Measurements from ENCODE around the gene ARL14EP. TPM values are rescaled to one million over a fixed set of nuclear protein-coding genes. Genes with fewer than 3 reads are reported as not detected.

The ARL14EP gene
- total and polyA plus RNA-seq, 8 donors = 20.1 to 57.3 (median 47.4) TPM

DNA sequence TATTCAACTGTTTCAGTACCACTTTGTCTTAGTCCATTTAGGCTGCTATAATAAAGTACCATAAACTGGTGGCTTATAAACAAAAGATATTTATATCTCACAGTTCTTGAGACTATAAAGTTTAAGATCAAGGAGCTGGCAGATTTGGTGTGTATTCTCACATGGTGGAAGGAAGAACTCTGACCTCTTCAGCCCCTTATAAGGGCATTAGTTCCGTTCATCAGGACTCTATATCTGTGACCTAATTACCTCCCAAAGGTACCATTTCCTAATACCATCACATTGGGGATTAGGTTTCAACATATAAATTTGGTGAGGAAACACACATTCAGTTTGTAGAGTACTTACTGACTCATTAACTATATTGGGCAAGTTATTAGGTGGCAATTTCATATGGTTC lies 10.7 kb upstream of the ARL14EP start:
- no peak overlapping the region for H3K4me3 ChIP-seq
- no peak for ATAC-seq
- peaks cover 0 to 7% of the 10 kb centered on the region in 2 donors for H3K27me3 ChIP-seq
- no peak overlapping the region for H3K27ac ChIP-seq
- intact Hi-C loops (cut with DNase I) = no loop called here
- TF ChIP-seq CTCF (IDR thresholded peaks at IDR 0.05) = no peak
- H3K9me3 ChIP-seq = peaks cover 0 to 3% of the 10 kb centered on the region in 2 donors
- no peaks in the 10 kb centered on the region for H3K36me3 ChIP-seq
- no peak for DNase-seq
- no peaks in the 10 kb centered on the region for H3K4me1 ChIP-seq

DNA sequence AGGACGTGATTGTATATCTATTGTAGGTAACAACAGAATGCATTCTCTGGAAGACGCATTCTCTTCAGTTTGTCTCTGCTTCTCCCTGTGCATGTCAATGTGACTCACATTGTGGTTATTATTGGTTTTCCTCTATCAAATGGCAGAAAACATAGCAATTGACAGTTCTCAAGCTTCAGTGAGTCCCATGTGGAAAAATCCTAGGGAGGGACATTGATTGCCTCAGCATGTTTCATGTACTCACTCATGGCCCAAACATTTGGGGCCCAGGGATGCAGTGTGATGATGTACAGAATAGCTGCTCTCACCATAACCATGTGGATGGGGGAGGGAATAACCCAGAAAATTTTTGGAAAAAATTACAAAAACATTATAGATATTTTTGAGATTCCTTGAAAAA lies 9.3 kb upstream of the ARL14EP start:
- TF ChIP-seq CTCF (IDR thresholded peaks at IDR 0.05) = no peak
- Histone ChIP-seq H3K27me3 (peaks cover 3 to 10% of the 10 kb centered on the region in 2 donors), H3K4me1 (no peaks in the 10 kb centered on the region), H3K4me3 (no peak overlapping the region), H3K27ac (no peak overlapping the region), H3K36me3 (no peaks in the 10 kb centered on the region), H3K9me3 (peaks cover 0 to 3% of the 10 kb centered on the region in 2 donors)
- DNase-seq = no peak
- intact Hi-C loops (cut with DNase I) = no loop called here
- no peak for ATAC-seq

DNA sequence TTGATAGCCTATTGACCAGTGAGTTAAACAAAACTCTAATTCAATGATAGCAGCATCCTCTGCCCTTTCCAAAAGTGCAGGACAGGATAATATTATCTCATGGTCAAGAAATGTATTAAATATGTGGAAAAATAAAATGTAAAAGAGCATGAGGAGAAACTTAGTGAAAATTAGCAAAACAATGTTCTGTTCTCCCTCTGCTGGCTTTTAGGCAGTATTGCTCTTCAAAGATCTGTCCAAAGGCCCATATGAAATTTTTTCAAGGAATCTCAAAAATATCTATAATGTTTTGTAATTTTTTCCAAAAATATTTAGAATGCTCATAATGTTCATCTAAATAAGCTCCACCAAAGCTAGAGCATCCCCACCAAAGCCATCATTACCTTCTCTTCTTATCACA lies 8.3 kb upstream of the ARL14EP start:
- no peaks in the 10 kb centered on the region for H3K4me1 ChIP-seq
- no peak for TF ChIP-seq CTCF (IDR thresholded peaks at IDR 0.05)
- peaks cover 3 to 10% of the 10 kb centered on the region in 2 donors for H3K27me3 ChIP-seq
- no peak overlapping the region for H3K27ac ChIP-seq
- ATAC-seq = no peak
- H3K4me3 ChIP-seq = no peak overlapping the region
- peaks cover 0 to 3% of the 10 kb centered on the region in 2 donors for H3K9me3 ChIP-seq
- intact Hi-C loops (cut with DNase I) = no loop called here
- H3K36me3 ChIP-seq = no peaks in the 10 kb centered on the region
- DNase-seq = no peak

- intact Hi-C loops (cut with DNase I) = no loop called here
- Histone ChIP-seq H3K27ac (no peak overlapping the region), H3K9me3 (peaks cover 0 to 2% of the 10 kb centered on the region in 2 donors), H3K4me3 (no peak overlapping the region), H3K36me3 (no peaks in the 10 kb centered on the region), H3K27me3 (peaks cover 3 to 10% of the 10 kb centered on the region in 2 donors), H3K4me1 (no peaks in the 10 kb centered on the region)
- ATAC-seq = no peak
- DNase-seq = no peak
- no peak for TF ChIP-seq CTCF (IDR thresholded peaks at IDR 0.05)
Observed at GRCh38 chr11:30316237-30316636, 6.7 kb upstream of the ARL14EP start.

DNA sequence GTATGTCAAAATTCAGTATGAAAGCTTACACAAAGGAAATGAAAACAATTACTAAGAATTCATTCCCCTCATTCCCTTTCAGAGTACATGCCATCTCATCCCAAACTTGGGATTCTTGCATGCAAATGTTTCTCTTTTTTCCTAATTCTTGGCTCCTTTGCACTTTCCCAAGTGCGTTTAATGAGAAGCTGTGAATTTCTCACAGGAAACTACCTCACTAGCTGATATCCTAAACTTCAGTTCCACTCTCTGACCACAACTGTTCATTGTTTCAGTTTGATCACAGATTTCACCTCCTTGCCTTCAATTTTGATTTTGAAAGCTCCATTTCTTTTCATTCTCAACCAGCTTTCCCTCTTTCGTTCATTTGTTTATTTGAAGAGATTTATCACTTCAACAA lies 5.9 kb upstream of the ARL14EP start:
- Histone ChIP-seq H3K36me3 (no peaks in the 10 kb centered on the region), H3K4me1 (peaks cover 0 to 2% of the 10 kb centered on the region in 2 donors), H3K4me3 (no peak overlapping the region), H3K27me3 (peaks cover 3 to 10% of the 10 kb centered on the region in 2 donors), H3K9me3 (no peaks in the 10 kb centered on the region), H3K27ac (no peak overlapping the region)
- no peak for TF ChIP-seq CTCF (IDR thresholded peaks at IDR 0.05)
- DNase-seq = no peak
- intact Hi-C loops (cut with DNase I) = no loop called here
- ATAC-seq = no peak

Measured in left lung (tissue), 10 donors.